ENCODE results near the gene FABP6. TPM values are rescaled to one million over a fixed set of nuclear protein-coding genes. Genes with fewer than 3 reads are reported as not detected.
A peak's percentile ranks its signal among the peaks of the same experiment; 100 is the strongest.

The FABP6 gene
- total and polyA plus RNA-seq, 2 donors from 2014 or later: not detected

GRCh38 chr5:160272889-160273288, 43.6 kb downstream of the FABP6 start:
- Histone ChIP-seq H3K9me3 (ENCODE audit: control insufficient read depth in 2 of 3, insufficient read depth in 1 of 3, low read length in 3 of 3) (no peaks in the 10 kb centered on the region), H3K9ac (ENCODE audit: low read length in 3 of 3) (no peak overlapping the region), H3K4me3 (ENCODE audit: low read length in 3 of 3) (no peak overlapping the region), H3K36me3 (ENCODE audit: control insufficient read depth in 2 of 3, insufficient read depth in 3 of 3, low read length in 3 of 3) (no peaks in the 10 kb centered on the region), H3K27me3 (ENCODE audit: control insufficient read depth, insufficient read depth, low read length) (no peaks in the 10 kb centered on the region), H3K27ac (ENCODE audit: low read depth in 2 of 2, low read length in 2 of 2) (no peak overlapping the region), H3K4me1 (ENCODE audit: control insufficient read depth in 2 of 3, insufficient read depth in 2 of 3, low read depth in 1 of 3, low read length in 3 of 3) (peaks cover 5 to 19% (median 6%) of the 10 kb centered on the region in 3 donors)
- no peak for TF ChIP-seq CTCF (IDR thresholded peaks at IDR 0.05; ENCODE audit: borderline replicate concordance, extremely low read depth, insufficient read depth)
- FAIRE-seq (no peak), DNase-seq (no peak)
- intact Hi-C loops (cut with DNase I): no loop called here

- no peak for TF ChIP-seq CTCF (IDR thresholded peaks at IDR 0.05; ENCODE audit: borderline replicate concordance, extremely low read depth, insufficient read depth)
- Histone ChIP-seq H3K4me1 (ENCODE audit: control insufficient read depth in 2 of 3, insufficient read depth in 2 of 3, low read depth in 1 of 3, low read length in 3 of 3) (peaks cover 5 to 11% (median 6%) of the 10 kb centered on the region in 3 donors), H3K27me3 (ENCODE audit: control insufficient read depth, insufficient read depth, low read length) (no peaks in the 10 kb centered on the region), H3K4me3 (ENCODE audit: low read length in 3 of 3) (no peak overlapping the region), H3K9me3 (ENCODE audit: control insufficient read depth in 2 of 3, insufficient read depth in 1 of 3, low read length in 3 of 3) (no peaks in the 10 kb centered on the region), H3K27ac (ENCODE audit: low read depth in 2 of 2, low read length in 2 of 2) (no peak overlapping the region), H3K9ac (ENCODE audit: low read length in 3 of 3) (no peak overlapping the region), H3K36me3 (ENCODE audit: control insufficient read depth in 2 of 3, insufficient read depth in 3 of 3, low read length in 3 of 3) (no peaks in the 10 kb centered on the region)
- DNase-seq (peak in 1 of 5 donors; percentile 32), FAIRE-seq (no peak)
- intact Hi-C loops (cut with DNase I): no loop called here
Observed at GRCh38 chr5:160274483-160274931, 45.2 kb downstream of the FABP6 start.

- peak in 1 of 5 donors; percentile 19 for DNase-seq
- no peaks in the 10 kb centered on the region for H3K4me1 ChIP-seq (ENCODE audit: control insufficient read depth in 2 of 3, insufficient read depth in 2 of 3, low read depth in 1 of 3, low read length in 3 of 3)
- intact Hi-C loops (cut with DNase I): no loop called here
Observed at GRCh38 chr5:160278343-160278742, 49.0 kb downstream of the FABP6 start.

More at GRCh38 chr5:160278343-160278742, 49.0 kb downstream of the FABP6 start:
- Histone ChIP-seq H3K36me3 (ENCODE audit: control insufficient read depth in 2 of 3, insufficient read depth in 3 of 3, low read length in 3 of 3) (no peaks in the 10 kb centered on the region), H3K9ac (ENCODE audit: low read length in 3 of 3) (no peak overlapping the region), H3K27me3 (ENCODE audit: control insufficient read depth, insufficient read depth, low read length) (no peaks in the 10 kb centered on the region), H3K4me3 (ENCODE audit: low read length in 3 of 3) (no peak overlapping the region), H3K9me3 (ENCODE audit: control insufficient read depth in 2 of 3, insufficient read depth in 1 of 3, low read length in 3 of 3) (no peaks in the 10 kb centered on the region), H3K27ac (ENCODE audit: low read depth in 2 of 2, low read length in 2 of 2) (no peak overlapping the region)
- FAIRE-seq: no peak
- no peak for TF ChIP-seq CTCF (IDR thresholded peaks at IDR 0.05; ENCODE audit: borderline replicate concordance, extremely low read depth, insufficient read depth)
